Measurements from ENCODE around the gene DUSP16.
"Not testable (repeated sequence)": the region's sequence is repeated elsewhere in the genome, so short reads cannot be mapped to it uniquely, and the experiment has no call there.

Gene DUSP16

DNA sequence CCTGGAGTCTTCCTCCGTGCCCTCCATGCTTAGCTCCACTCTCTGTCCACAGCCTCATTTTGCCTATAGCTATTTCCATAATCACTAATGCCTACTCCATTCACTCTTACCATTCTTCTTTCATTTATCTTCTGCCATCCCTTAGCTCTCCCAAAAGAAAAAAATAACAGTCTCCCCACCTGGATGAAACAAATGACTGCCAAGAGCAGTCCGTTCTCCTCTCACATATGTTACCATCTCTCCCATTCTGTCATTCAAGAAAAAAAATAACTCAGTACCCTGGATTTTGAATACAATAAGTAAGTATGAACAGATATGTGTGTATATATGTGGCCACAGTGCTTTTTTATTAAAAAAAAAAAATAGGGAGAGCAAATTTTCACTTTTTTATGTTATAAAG is 13.2 kb downstream of the DUSP16 start:
- DNase-seq (ENCODE audit: low spot score), result no peak

GRCh38 chr12:12548713-12549112 is 13.9 kb downstream of the DUSP16 start:
- no peak for DNase-seq (ENCODE audit: low spot score)

GRCh38 chr12:12546314-12546772 is 16.3 kb downstream of the DUSP16 start:
- DNase-seq (ENCODE audit: low spot score), result no peak

DNA sequence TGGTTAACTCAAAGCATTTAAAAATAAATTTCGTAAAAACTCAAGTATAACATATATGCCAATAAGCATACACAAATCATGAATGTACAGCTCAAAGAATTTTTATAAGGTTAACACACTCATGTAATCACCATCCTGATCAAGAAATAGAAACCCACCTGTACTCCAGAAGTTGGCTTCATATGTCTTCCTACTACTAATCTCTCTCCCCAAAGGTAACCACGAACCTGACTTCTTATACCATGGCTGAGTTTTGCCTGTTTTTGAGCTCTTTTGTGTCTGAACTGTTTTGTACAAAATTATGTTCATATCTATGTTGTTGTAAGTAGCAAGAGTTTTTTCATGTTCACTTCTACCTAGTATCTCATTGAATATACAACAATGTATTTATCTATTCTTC is 18.7 kb downstream of the DUSP16 start:
- DNase-seq (ENCODE audit: low spot score), result no peak

DNA sequence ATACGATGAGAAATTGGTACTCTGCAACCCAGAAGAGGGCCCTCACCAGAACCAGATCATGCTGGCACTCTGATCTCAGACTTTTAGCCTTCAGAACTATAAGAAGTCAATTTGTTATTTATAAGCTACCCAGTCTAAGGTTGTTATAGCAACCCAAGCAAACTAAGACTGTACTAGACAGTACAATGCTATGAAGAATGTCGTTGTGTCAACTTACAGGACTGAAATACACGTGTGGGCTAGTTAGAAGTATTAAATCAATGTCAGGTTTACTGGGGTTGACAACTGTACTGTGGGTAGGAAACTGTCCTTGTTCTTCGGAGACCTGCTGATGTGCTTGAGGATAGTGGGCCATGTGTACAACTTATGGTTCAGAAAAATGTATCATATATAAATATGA is 19.7 kb downstream of the DUSP16 start:
- no peak for DNase-seq (ENCODE audit: low spot score)

- no peak for DNase-seq (ENCODE audit: low spot score)
Measured at GRCh38 chr12:12542286-12542685, 20.4 kb downstream of the DUSP16 start.

DNA sequence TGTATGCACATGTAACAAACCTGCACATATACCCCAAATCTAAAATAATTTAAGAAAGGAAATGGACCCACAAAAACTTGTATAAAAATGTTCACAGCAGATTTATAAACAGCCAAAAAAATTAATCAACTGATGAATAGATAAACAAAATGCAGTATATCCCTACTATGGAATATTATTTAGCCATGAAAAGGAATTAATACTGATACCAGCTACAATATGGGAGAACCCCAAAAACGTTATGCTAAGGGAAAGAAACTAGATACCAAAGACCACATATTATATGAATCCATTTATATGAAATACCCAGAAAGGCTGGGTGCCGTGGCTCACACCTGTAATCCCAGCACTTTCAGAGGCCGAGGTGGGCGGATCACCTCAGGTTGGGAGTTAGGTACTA is 20.9 kb downstream of the DUSP16 start:
- DNase-seq (ENCODE audit: low spot score), result no peak

- DNase-seq (ENCODE audit: low spot score), result no peak
Measured at GRCh38 chr12:12540261-12541013, 22.2 kb downstream of the DUSP16 start.

- no peak for DNase-seq (ENCODE audit: low spot score)
Measured at GRCh38 chr12:12539028-12539810, 23.4 kb downstream of the DUSP16 start.

DNA sequence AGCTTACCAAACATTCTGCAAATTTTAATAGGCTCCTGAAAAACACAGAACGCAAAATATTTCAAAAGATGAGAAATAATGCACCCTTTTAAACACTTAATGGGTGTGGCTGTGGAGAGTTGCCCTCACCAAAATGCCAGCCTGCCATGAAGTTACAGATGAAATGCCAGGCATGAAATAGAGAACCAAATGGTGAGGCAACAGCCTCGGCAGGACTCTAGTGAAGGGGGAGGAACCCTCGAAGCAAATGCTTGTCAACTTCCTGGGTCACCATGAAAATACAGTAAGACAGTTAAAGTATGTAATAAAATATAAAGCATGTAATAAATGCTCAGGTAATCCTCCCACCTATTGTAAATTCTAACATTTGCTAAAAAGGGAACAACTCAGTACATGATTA is 24.1 kb downstream of the DUSP16 start:
- DNase-seq (ENCODE audit: low spot score), result no peak

GRCh38 chr12:12537421-12537820 is 25.2 kb downstream of the DUSP16 start:
- DNase-seq (ENCODE audit: low spot score), result no peak

- DNase-seq (ENCODE audit: low spot score), result no peak
Measured at GRCh38 chr12:12534975-12535374, 27.7 kb downstream of the DUSP16 start.

- no peak for DNase-seq (ENCODE audit: low spot score)
Measured at GRCh38 chr12:12534166-12534866, 28.3 kb downstream of the DUSP16 start.

DNA sequence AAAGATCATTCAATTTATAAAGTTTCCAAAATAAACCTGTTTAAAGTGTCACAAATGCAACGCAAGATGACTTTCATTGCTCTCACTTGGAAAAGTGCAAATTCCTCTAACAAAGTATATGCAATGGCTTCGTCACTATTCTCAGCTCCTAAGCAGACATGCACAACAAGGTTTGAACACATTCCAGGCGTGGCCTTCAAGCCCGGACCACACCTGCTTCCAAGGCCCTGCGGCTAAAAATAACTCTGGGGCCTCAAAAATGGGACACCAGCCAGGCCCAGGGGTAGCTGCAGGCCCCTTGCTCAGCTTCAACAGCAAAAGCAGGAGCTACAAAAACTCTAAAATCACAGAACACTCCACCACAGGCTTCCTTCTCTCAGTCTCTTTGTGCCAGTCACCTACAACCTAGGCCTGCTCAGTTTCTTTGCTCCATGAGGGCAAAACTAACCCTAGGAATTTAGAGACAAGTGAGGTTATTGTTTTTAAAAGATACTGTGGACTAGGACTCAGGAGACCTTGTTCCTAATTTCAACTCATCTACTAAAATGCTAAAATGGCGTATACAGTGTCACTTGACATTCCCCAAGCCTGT is 29.3 kb downstream of the DUSP16 start:
- DNase-seq (ENCODE audit: low spot score), result no peak

DNA sequence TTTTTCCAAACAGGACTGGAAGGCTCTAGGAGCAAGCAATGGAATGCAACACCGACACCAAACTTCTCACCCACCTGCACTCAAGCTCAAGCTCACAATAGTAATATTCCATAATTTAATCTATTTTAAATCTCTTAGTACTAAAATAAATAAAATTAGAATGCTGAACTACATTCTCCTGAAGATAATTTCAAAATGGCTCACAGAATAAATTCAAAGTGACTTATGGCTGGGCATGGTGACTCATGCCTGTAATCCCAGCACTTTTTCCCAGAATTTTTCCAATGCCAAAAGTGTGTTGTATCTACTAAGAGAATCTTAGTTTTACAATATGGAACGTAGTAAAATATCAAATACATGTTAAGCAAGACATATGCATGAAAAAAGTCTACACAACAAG is 31.5 kb downstream of the DUSP16 start:
- no peak for DNase-seq (ENCODE audit: low spot score)

GRCh38 chr12:12529783-12530421 is 32.8 kb downstream of the DUSP16 start:
- no peak for DNase-seq (ENCODE audit: low spot score)

DNA sequence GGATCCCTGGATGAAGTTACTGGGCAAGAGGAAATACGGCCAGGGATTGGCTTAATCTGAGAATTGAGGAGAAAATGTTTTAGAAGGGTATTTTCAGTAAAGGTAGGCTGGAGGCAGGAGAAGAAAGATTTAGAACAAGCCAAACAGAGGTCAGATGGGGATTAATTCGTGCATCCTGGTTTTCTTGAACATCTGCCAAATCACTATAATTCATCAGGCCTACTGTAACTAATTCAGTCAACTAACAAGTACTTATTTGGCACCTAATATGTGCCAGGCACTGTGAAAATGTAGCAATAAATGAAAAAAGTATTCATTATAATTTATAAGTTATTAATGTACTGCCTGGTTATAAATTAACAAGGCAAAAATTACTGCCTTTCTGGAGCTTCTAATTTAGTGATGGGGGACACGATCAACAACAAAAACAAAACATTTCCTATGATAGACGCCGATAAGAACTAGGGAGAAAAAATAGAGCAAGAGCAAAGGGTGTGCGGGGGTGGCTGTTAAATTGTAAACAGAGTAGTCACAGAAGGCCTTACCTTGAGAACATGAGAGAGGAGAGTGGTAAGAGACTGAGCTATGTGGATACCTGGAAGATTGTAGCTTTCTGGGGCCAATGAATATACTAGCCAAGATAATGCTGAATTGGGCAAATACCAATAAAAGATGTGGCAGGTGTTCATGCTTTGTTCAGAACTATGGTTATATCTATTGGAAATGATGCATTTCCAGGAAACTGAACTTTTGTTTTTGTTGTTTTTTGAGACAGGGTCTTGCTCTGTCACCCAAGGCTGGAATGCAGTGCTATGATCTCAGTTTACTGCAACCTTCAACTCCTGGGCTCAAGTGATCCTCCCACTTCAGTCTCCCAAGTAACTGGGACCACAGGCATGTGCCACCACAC is 34.0 kb downstream of the DUSP16 start:
- DNase-seq (ENCODE audit: low spot score), result no peak

- DNase-seq (ENCODE audit: low spot score), result no peak
Measured at GRCh38 chr12:12527820-12528296, 34.8 kb downstream of the DUSP16 start.

GRCh38 chr12:12524128-12524527 is 38.5 kb downstream of the DUSP16 start:
- DNase-seq (ENCODE audit: low spot score), result no peak

DNA sequence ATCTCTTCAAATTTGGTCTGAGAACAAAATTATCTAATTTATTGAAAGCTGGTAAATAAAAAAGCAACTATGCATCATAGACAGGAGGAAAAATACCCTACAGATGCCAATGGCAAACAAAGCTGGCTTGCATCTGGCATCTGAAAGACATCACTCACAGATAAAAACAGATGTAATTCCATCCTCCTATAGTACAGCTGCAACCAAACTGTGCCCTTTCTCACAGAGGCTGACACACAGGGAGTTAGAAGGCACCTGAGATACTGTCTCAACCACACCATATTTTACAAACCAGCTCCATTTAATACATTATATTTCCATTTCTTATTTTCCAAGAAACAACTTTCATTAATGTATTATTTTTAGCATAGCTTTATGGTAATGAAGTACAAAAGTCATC is 39.4 kb downstream of the DUSP16 start:
- no peak for DNase-seq (ENCODE audit: low spot score)

GRCh38 chr12:12522657-12523056 is 40.0 kb downstream of the DUSP16 start:
- DNase-seq (ENCODE audit: low spot score), result not testable (repeated sequence)

Measured in AG20443 (cell line).